Measurements from ENCODE around the gene ARRDC3. TPM values are rescaled to one million over a fixed set of nuclear protein-coding genes. Genes with fewer than 3 reads are reported as not detected.

The ARRDC3 gene
- total and polyA plus RNA-seq, 2 experiments from 2014 or later: 11.9 to 16.5 TPM

GRCh38 chr5:91420879-91421278 lies 37.8 kb upstream of the ARRDC3 start:
- Mint-ChIP-seq H3K36me3 (ENCODE audit: low read depth) (no peaks in the 10 kb centered on the region), H3K4me3 (no peak overlapping the region), H3K9me3 (no peaks in the 10 kb centered on the region), H3K4me1 (peaks cover 23% of the 10 kb centered on the region), H3K27me3 (ENCODE audit: insufficient read depth, low read depth, poor library complexity) (peaks cover 2% of the 10 kb centered on the region), H3K27ac (no peak overlapping the region)
- H3K79me2 ChIP-seq (replicated peaks; ENCODE audit: insufficient read depth): no peaks in the 10 kb centered on the region
- H3K27ac ChIP-seq (ENCODE audit: low read depth): no peak overlapping the region
- no peaks in the 10 kb centered on the region for H3K27me3 ChIP-seq (ENCODE audit: insufficient read depth)
- H3K36me3 ChIP-seq (ENCODE audit: insufficient read depth): no peaks in the 10 kb centered on the region
- H4K20me1 ChIP-seq (replicated peaks; ENCODE audit: insufficient read depth): no peaks in the 10 kb centered on the region
- TF ChIP-seq, protein P1, sequence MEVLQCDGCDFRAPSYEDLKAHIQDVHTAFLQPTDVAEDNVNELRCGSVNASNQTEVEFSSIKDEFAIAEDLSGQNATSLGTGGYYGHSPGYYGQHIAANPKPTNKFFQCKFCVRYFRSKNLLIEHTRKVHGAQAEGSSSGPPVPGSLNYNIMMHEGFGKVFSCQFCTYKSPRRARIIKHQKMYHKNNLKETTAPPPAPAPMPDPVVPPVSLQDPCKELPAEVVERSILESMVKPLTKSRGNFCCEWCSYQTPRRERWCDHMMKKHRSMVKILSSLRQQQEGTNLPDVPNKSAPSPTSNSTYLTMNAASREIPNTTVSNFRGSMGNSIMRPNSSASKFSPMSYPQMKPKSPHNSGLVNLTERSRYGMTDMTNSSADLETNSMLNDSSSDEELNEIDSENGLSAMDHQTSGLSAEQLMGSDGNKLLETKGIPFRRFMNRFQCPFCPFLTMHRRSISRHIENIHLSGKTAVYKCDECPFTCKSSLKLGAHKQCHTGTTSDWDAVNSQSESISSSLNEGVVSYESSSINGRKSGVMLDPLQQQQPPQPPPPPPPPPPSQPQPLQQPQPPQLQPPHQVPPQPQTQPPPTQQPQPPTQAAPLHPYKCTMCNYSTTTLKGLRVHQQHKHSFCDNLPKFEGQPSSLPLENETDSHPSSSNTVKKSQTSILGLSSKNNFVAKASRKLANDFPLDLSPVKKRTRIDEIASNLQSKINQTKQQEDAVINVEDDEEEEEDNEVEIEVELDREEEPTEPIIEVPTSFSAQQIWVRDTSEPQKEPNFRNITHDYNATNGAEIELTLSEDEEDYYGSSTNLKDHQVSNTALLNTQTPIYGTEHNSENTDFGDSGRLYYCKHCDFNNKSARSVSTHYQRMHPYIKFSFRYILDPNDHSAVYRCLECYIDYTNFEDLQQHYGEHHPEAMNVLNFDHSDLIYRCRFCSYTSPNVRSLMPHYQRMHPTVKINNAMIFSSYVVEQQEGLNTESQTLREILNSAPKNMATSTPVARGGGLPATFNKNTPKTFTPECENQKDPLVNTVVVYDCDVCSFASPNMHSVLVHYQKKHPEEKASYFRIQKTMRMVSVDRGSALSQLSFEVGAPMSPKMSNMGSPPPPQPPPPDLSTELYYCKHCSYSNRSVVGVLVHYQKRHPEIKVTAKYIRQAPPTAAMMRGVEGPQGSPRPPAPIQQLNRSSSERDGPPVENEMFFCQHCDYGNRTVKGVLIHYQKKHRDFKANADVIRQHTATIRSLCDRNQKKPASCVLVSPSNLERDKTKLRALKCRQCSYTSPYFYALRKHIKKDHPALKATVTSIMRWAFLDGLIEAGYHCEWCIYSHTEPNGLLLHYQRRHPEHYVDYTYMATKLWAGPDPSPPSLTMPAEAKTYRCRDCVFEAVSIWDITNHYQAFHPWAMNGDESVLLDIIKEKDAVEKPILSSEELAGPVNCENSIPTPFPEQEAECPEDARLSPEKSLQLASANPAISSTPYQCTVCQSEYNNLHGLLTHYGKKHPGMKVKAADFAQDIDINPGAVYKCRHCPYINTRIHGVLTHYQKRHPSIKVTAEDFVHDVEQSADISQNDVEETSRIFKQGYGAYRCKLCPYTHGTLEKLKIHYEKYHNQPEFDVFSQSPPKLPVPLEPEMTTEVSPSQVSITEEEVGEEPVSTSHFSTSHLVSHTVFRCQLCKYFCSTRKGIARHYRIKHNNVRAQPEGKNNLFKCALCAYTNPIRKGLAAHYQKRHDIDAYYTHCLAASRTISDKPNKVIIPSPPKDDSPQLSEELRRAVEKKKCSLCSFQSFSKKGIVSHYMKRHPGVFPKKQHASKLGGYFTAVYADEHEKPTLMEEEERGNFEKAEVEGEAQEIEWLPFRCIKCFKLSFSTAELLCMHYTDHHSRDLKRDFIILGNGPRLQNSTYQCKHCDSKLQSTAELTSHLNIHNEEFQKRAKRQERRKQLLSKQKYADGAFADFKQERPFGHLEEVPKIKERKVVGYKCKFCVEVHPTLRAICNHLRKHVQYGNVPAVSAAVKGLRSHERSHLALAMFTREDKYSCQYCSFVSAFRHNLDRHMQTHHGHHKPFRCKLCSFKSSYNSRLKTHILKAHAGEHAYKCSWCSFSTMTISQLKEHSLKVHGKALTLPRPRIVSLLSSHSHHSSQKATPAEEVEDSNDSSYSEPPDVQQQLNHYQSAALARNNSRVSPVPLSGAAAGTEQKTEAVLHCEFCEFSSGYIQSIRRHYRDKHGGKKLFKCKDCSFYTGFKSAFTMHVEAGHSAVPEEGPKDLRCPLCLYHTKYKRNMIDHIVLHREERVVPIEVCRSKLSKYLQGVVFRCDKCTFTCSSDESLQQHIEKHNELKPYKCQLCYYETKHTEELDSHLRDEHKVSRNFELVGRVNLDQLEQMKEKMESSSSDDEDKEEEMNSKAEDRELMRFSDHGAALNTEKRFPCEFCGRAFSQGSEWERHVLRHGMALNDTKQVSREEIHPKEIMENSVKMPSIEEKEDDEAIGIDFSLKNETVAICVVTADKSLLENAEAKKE (CRISPR knock-in tag; IDR thresholded peaks at IDR 0.05): no peak
- TF ChIP-seq JUNB (IDR thresholded peaks at IDR 0.05; ENCODE audit: unreplicated experiment) (no peak), ZNF114 (CRISPR knock-in tag; IDR thresholded peaks at IDR 0.05) (no peak)
- no peaks in the 10 kb centered on the region for H3K9me2 ChIP-seq (ENCODE audit: insufficient read depth)
- ATAC-seq: no peak; the same call in 2 of the 3 replicates
- H2AFZ ChIP-seq: no peak overlapping the region
- no peak overlapping the region for H3K4me2 ChIP-seq
- H3K4me3 ChIP-seq: no peak overlapping the region
- H3K4me1 ChIP-seq (ENCODE audit: insufficient read depth): peaks cover 12% of the 10 kb centered on the region
- H3F3A ChIP-seq (replicated peaks; ENCODE audit: low read depth): no peaks in the 10 kb centered on the region
- peak; percentile 49 for DNase-seq (ENCODE audit: low spot score)

- DNase-seq (ENCODE audit: low spot score) (peak; percentile 77), ATAC-seq (no peak)
- Histone ChIP-seq H3K4me2 (no peak overlapping the region), H3K4me1 (ENCODE audit: insufficient read depth) (peaks cover 12% of the 10 kb centered on the region), H2AFZ (no peak overlapping the region), H3K27me3 (ENCODE audit: insufficient read depth) (no peaks in the 10 kb centered on the region), H3K4me3 (no peak overlapping the region), H3K9me2 (ENCODE audit: insufficient read depth) (no peaks in the 10 kb centered on the region), H3K36me3 (ENCODE audit: insufficient read depth) (no peaks in the 10 kb centered on the region), H3K79me2 (replicated peaks; ENCODE audit: insufficient read depth) (no peaks in the 10 kb centered on the region), H3F3A (replicated peaks; ENCODE audit: low read depth) (no peaks in the 10 kb centered on the region), H4K20me1 (replicated peaks; ENCODE audit: insufficient read depth) (no peaks in the 10 kb centered on the region), H3K27ac (ENCODE audit: low read depth) (no peak overlapping the region)
- Mint-ChIP-seq H3K36me3 (ENCODE audit: low read depth) (no peaks in the 10 kb centered on the region), H3K4me3 (no peak overlapping the region), H3K27ac (no peak overlapping the region), H3K27me3 (ENCODE audit: insufficient read depth, low read depth, poor library complexity) (peaks cover 2% of the 10 kb centered on the region), H3K4me1 (peaks cover 19% of the 10 kb centered on the region), H3K9me3 (no peaks in the 10 kb centered on the region)
- TF ChIP-seq, protein P2, sequence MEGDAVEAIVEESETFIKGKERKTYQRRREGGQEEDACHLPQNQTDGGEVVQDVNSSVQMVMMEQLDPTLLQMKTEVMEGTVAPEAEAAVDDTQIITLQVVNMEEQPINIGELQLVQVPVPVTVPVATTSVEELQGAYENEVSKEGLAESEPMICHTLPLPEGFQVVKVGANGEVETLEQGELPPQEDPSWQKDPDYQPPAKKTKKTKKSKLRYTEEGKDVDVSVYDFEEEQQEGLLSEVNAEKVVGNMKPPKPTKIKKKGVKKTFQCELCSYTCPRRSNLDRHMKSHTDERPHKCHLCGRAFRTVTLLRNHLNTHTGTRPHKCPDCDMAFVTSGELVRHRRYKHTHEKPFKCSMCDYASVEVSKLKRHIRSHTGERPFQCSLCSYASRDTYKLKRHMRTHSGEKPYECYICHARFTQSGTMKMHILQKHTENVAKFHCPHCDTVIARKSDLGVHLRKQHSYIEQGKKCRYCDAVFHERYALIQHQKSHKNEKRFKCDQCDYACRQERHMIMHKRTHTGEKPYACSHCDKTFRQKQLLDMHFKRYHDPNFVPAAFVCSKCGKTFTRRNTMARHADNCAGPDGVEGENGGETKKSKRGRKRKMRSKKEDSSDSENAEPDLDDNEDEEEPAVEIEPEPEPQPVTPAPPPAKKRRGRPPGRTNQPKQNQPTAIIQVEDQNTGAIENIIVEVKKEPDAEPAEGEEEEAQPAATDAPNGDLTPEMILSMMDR (conservative IDR thresholded peaks at IDR 0.05; ENCODE audit: low read depth in 2 of 2): peak; percentile 68 to 88
- TF ChIP-seq STAT1 (IDR thresholded peaks at IDR 0.05; ENCODE audit: unreplicated experiment): no peak
Measured at GRCh38 chr5:91419571-91420537, 36.7 kb upstream of the ARRDC3 start.
